Heart left ventricle (tissue), 16 donors: ENCODE measurements around the gene FOXO6. TPM values are rescaled to one million over a fixed set of nuclear protein-coding genes. Genes with fewer than 3 reads are reported as not detected.

Experiments used
- ATAC-seq, 4 donors: fragments of 200-7000 bp; cut with Tn5 transposase; one replicate each; pipeline ENCODE4 v1.9.1; 2020 to 2022; ENCODE audit warnings: moderate library complexity in 4 of 4, mild to moderate bottlenecking in 3 of 4, moderate number of reproducible peaks in 1 of 4
- DNase-seq, 5 donors: peaks; one replicate each; pipeline ENCODE4 v3.0.0-alpha.2; 2020
- H3K27ac ChIP-seq, 12 donors: fragments of 200-600 bp; sonication (generic) in 4 of 12; one replicate each; pipeline versions ENCODE4 v1.5.0 to v1.8.0; 2016 to 2022; ENCODE audit warnings: mild to moderate bottlenecking in 2 of 12
- H3K27me3 ChIP-seq, 9 donors: fragments of 200-600 bp; sonication (generic) in 2 of 9; one replicate each; pipeline versions ENCODE4 v1.5.1 to v1.8.0; 2016 to 2022; ENCODE audit warnings: mild to moderate bottlenecking in 3 of 9
- H3K36me3 ChIP-seq, 9 donors: fragments of 200-600 bp; sonication (generic) in 2 of 9; one replicate each; pipeline versions ENCODE4 v1.5.0 to v1.8.0; 2018 to 2022; ENCODE audit warnings: mild to moderate bottlenecking in 2 of 9
- H3K4me1 ChIP-seq, 12 donors: fragments of 200-600 bp; sonication (generic) in 4 of 12; one replicate each; pipeline versions ENCODE4 v1.5.0 to v1.8.0; 2016 to 2022; ENCODE audit warnings: mild to moderate bottlenecking in 3 of 12
- H3K4me3 ChIP-seq, 12 donors: fragments of 200-600 bp; sonication (generic) in 4 of 12; one replicate each; pipeline versions ENCODE4 v1.5.0 to v1.8.0; 2017 to 2022; ENCODE audit warnings: mild to moderate bottlenecking in 9 of 12, moderate library complexity in 4 of 12
- H3K9me3 ChIP-seq, 12 donors: fragments of 200-600 bp; sonication (generic) in 4 of 12; one replicate each; pipeline versions ENCODE4 v1.5.0 to v1.8.0; 2016 to 2022; ENCODE audit warnings: mild to moderate bottlenecking in 1 of 12
- CTCF ChIP-seq, 12 donors: fragments of 200-600 bp; sonication (generic) in 4 of 12; IDR thresholded peaks; one replicate each; pipeline versions ENCODE4 v1.5.0 to v1.8.0; 2018 to 2022; ENCODE audit warnings: antibody characterized with exemption in 12 of 12, mild to moderate bottlenecking in 5 of 12
- POLR2A ChIP-seq, 2 donors: fragments of 450-650 bp; IDR thresholded peaks; one replicate each; pipeline ENCODE4 v1.6.1; 2017; ENCODE audit warnings: antibody characterized with exemption in 2 of 2, mild to moderate bottlenecking in 2 of 2, moderate library complexity in 2 of 2
- WGBS, 4 donors: extraction: QIAGEN DNeasy Blood & Tissue Kit in 2 of 4; methylation state at CpG; one replicate each; pipeline versions ENCODE4 v1.1.5 to v1.1.7; 2013 to 2018; 5-methylcytosine and 5-hydroxymethylcytosine counted together
- intact Hi-C, 10 donors: fragments of 100-400 bp; cut with DNase I; formaldehyde crosslinking; loops; one replicate each; pipeline versions ENCODE4 v1.11.1 to v1.14.2; 2022
- polyA plus RNA-seq, 2 donors: library from polyadenylated mRNA; stranded (reverse); fragments of 200-250 nt; gene quantifications; one replicate each; pipeline ENCODE4 v1.2.3, GENCODE V29; 2013
- total RNA-seq, 9 donors: library from RNA; depleted of rRNA in 2 of 9; stranded (reverse); fragments of >200 nt in 2 of 9; fragmentation: NEBNext Ultra II Directional in 3 of 9; extraction: Animal tissue kit (Norgen Biotek cat#: 25700) in 3 of 9; gene quantifications; one replicate each; pipeline versions ENCODE4 v1.1.0 to v1.2.4, GENCODE V29; 2016 to 2023
- donor health status: ischemic (EF 13 %, LVEDD 7.1; RV severe dilation, severe dysfunction).
- donor health status: healthy with polysubstance abuse.
- donor health status: DM: no; HTN: yes; CAD: no.
- donor health status: DM: no; HTN: no; CAD: no.
- donor health status: ischemic (EF 25% LVEDD 6.9; RV normal size, moderate dysfunction).
- donor health status: ischemic (EF 25% LVEDD 5.7; RV mildly dilated, moderate dysfunction).
- donor health status: healthy.
- donor health status: DM: yes; HTN: yes; CAD: no.
- donor health status: ischemic (EF 35%, LVEDD 5.7; RV mildly dilated, moderate dysfunction).
- donor health status: nonischemic (EF 11% LVEDD 7.7; RV severe dilation, severe dysfunction).
- donor health status: DM: yes; HTN: yes; CAD: no.
- donor health status: PGD.
- donor health status: ischemic (EF 29% LVEDD 5.4; RV normal size, mild dysfunction).
- donor health status: nonischemic (EF 23%, LVEDD 6.1; RV moderate dilation, normal function).

The FOXO6 gene
- total and polyA plus RNA-seq, 11 donors: 0.69 to 4.8 (median 1.4) TPM

- TF ChIP-seq CTCF (IDR thresholded peaks at IDR 0.05): no peak
- no peak for TF ChIP-seq POLR2A (IDR thresholded peaks at IDR 0.05)
- intact Hi-C loops: no loop called here
- peaks cover 0 to 6% (median 0%) of the 10 kb centered on the region in 9 donors for H3K36me3 ChIP-seq
- WGBS, 4 donors: 74 to 87% (median 80%) methylated on average over 2 of the region's 2 CpGs
- DNase-seq: no peak
- no peak for ATAC-seq
- H3K9me3 ChIP-seq: no peaks in the 10 kb centered on the region
- peak overlapping the region in 2 of 12 donors; percentile 86 to 98 for H3K27ac ChIP-seq
- peaks cover 0 to 24% (median 0%) of the 10 kb centered on the region in 9 donors for H3K27me3 ChIP-seq
- H3K4me3 ChIP-seq: no peak overlapping the region
- peaks cover 0 to 29% (median 11%) of the 10 kb centered on the region in 12 donors for H3K4me1 ChIP-seq
Observed at GRCh38 chr1:41380195-41380594, 19.0 kb downstream of the FOXO6 start.

- ATAC-seq: peak in 3 of 4 donors; percentile 4 to 33 (median 19)
- WGBS, 4 donors: 20 to 39% (median 23%) methylated on average over 23 to 29 of the region's 29 CpGs
- DNase-seq: peak in 4 of 5 donors; percentile 38 to 73 (median 60)
- Histone ChIP-seq H3K4me1 (peaks cover 0 to 34% (median 13%) of the 10 kb centered on the region in 12 donors), H3K27me3 (peaks cover 0 to 31% (median 0%) of the 10 kb centered on the region in 9 donors), H3K9me3 (no peaks in the 10 kb centered on the region), H3K36me3 (peaks cover 0 to 6% (median 0%) of the 10 kb centered on the region in 9 donors), H3K4me3 (peak overlapping the region in 11 of 12 donors; percentile 20 to 76 (median 60)), H3K27ac (peak overlapping the region in 11 of 12 donors; percentile 64 to 98 (median 85))
- TF ChIP-seq POLR2A (IDR thresholded peaks at IDR 0.05) (no peak), CTCF (IDR thresholded peaks at IDR 0.05) (no peak)
- intact Hi-C loops: no loop called here
Observed at GRCh38 chr1:41380979-41381691, 19.9 kb downstream of the FOXO6 start.

- intact Hi-C loops: no loop called here
- H3K4me1 ChIP-seq: peaks cover 0 to 37% (median 14%) of the 10 kb centered on the region in 12 donors
- peak in 3 of 5 donors; percentile 44 to 76 (median 65) for DNase-seq
Observed at GRCh38 chr1:41381692-41382479, 20.7 kb downstream of the FOXO6 start.

More at GRCh38 chr1:41381692-41382479, 20.7 kb downstream of the FOXO6 start:
- Histone ChIP-seq H3K9me3 (no peaks in the 10 kb centered on the region), H3K36me3 (peaks cover 0 to 6% (median 0%) of the 10 kb centered on the region in 9 donors), H3K4me3 (peak overlapping the region; percentile 20 to 76 (median 60)), H3K27ac (peak overlapping the region; percentile 64 to 98 (median 84)), H3K27me3 (peaks cover 0 to 33% (median 0%) of the 10 kb centered on the region in 9 donors)
- TF ChIP-seq POLR2A (IDR thresholded peaks at IDR 0.05) (no peak), CTCF (IDR thresholded peaks at IDR 0.05) (peak in 1 of 12 donors; percentile 9)
- ATAC-seq: peak in 3 of 4 donors; percentile 25 to 57 (median 54)
- 7 to 24% (median 16%) methylated on average over 39 to 112 of the region's 112 CpGs for WGBS, 4 donors
